VCaP (cell line): ENCODE measurements around the gene PON3.

Source experiments
- H3K27ac ChIP-seq: fragments of 450-650 bp; 2 replicates; pipeline ENCODE4 v1.5.1; 2017
- TF ChIP-seq, protein P1 (sequence below): fragments of 450-650 bp; conservative IDR thresholded peaks from 2 replicates; pipeline ENCODE4 v1.5.1; 2017; ENCODE audit warnings: mild to moderate bottlenecking, moderate library complexity

The PON3 gene

DNA sequence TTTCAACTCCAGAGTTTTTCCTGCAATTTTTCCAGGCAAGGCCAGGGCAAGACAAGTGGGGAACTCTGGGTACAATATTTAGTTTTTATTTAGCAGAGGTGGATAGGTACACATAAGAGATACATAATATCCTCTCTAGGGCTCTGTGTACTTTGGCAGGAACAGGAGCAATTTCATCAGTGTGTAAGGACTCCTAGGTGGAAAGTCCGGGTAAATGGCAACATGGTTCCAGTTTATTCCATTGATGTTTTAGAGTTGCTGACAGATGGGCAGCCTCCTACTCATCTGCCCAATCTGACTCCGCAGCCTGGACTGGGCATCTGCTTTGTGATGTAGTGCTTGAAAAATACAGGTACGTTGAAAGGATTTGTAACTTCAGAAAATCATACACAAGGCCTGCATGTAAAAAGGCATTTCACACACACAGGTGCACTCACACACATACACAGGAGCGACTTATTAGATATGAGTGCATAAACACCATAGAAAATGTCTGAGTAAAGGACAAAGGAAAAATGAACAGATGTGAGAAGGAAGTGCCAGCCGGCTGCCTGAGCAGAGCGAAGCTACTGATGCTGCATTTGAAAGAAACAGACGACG lies 77.6 kb downstream of the PON3 start:
- H3K27ac ChIP-seq, result no peak overlapping the region
- TF ChIP-seq, protein P1, sequence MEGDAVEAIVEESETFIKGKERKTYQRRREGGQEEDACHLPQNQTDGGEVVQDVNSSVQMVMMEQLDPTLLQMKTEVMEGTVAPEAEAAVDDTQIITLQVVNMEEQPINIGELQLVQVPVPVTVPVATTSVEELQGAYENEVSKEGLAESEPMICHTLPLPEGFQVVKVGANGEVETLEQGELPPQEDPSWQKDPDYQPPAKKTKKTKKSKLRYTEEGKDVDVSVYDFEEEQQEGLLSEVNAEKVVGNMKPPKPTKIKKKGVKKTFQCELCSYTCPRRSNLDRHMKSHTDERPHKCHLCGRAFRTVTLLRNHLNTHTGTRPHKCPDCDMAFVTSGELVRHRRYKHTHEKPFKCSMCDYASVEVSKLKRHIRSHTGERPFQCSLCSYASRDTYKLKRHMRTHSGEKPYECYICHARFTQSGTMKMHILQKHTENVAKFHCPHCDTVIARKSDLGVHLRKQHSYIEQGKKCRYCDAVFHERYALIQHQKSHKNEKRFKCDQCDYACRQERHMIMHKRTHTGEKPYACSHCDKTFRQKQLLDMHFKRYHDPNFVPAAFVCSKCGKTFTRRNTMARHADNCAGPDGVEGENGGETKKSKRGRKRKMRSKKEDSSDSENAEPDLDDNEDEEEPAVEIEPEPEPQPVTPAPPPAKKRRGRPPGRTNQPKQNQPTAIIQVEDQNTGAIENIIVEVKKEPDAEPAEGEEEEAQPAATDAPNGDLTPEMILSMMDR, result no peak

DNA sequence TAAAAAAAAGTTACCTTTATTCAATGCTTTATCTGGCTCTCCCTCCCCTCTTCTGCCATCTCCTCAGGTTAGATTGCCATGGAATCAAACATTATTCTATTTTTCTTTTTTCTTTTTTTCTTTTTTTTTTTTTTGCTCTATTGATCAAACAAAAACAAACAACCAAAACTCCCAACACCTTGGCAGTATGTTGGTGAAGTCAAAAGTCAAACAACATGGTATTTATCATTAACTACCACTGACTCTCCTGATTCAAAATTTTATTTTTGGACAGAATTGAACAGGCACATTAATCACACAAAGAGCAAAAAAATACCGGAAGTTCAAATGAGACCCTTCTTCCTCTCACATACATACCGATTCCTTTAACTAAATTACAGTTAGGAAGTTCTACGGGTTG lies 78.2 kb downstream of the PON3 start:
- TF ChIP-seq, protein P1, result no peak
- no peak overlapping the region for H3K27ac ChIP-seq

DNA sequence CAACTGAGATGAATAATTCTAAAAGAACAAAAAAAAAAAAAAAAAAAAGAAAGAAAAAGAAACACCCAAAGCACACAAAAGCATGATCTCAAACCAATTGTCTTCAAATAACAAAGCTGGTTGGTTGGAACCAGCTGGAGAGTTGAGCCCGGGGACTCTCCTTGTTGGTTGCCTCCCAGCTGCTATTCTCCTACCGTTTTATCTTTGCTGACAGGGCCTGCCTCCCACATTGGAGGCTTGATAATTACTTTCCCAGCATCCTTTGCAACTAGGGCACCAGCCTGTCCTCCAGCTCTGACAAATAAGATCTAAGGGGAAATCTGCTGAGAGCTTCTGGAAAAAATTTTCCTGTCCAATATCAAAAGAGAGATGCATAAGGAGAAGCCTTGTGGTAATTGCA lies 78.6 kb downstream of the PON3 start:
- no peak overlapping the region for H3K27ac ChIP-seq
- TF ChIP-seq, protein P1, result no peak

DNA sequence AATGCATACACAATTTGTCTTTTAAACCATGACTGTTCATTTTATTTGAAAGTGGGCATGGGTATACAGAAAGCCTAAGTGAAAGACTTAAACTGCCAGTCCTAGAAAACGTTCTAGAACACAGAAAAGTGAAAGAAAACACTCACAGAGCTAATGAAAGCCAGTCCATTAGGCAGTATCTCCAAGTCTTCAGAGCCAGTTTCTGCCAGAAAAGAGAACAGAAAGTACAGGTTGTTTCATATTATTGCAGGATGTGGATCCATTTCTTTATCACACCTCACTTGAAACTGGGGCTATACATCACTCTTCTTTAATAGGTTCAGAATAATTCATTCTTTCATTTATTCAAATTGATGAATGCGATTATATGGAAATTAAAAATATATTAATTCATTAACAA lies 79.6 kb downstream of the PON3 start:
- H3K27ac ChIP-seq, result no peak overlapping the region
- TF ChIP-seq, protein P1, result no peak

DNA sequence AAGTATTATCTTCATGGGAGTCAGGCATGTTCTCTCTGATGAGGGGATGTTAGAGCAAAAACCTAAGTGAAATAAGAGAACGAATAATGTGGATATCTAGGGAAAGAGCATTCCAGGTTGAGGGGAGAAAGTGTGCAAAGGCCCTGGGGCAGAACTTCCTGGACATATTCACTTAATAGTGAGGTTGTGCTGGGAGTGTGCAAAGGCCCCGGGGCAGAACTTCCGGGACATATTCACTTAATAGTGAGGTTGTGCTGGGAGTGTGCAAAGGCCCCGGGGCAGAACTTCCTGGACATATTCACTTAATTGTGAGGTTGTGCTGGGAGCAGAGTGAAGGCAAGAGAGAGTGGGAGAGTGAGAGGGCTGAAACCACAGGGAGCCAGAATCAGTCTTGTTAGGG lies 83.6 kb downstream of the PON3 start:
- TF ChIP-seq, protein P1, result no peak
- H3K27ac ChIP-seq, result no peak overlapping the region

DNA sequence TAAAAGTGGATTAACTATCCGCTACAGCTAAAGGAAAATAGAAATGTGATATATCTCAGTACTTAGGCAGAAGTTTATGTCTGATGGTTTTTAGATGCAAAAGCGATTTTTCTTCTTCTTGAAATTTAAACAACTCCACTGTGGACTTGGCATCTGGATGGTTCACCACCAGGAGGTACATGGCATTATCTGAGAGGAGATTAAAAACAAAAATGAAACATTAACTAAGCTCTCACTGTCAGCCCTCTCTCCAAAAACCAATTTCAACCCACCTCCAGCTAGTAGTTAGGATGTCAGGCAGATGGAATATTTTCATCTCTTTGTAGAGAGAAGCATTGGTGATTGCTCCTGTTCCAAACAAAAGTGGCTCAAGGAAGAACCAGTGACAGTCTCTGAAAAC lies 84.8 kb downstream of the PON3 start:
- H3K27ac ChIP-seq, result no peak overlapping the region

DNA sequence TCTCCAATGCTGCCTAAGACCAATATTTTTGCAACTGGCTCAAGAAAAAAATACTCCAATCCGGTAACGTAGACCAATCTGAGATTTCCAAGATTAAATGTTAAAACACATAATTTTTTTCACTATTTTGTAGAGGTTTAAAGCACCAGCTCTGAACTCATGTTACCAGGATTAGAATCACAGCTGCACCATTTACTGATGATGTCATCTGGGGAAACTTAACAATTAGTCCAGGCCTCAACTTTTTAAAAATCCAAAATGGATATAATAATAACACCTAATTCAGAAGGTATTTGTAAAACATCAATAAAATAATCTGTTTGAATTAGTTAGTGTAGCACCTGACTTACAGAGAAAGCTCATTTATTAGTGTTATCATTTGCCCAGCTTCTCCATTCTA lies 86.2 kb downstream of the PON3 start:
- no peak overlapping the region for H3K27ac ChIP-seq
- TF ChIP-seq, protein P1, result no peak

More for the DNA sequence above, 84.8 kb downstream of the PON3 start:
- TF ChIP-seq, protein P1, result no peak
